NCI-H1417 treated with DMSO at 0.1 percent for 48 hours (cell line): Measurements from ENCODE around the gene SND1.

ENCODE experiments used
- DNase-seq: peaks from one replicate; lab custom pipeline; 2025; lab: John Stamatoyannopoulos, UW

SND1 gene

DNA sequence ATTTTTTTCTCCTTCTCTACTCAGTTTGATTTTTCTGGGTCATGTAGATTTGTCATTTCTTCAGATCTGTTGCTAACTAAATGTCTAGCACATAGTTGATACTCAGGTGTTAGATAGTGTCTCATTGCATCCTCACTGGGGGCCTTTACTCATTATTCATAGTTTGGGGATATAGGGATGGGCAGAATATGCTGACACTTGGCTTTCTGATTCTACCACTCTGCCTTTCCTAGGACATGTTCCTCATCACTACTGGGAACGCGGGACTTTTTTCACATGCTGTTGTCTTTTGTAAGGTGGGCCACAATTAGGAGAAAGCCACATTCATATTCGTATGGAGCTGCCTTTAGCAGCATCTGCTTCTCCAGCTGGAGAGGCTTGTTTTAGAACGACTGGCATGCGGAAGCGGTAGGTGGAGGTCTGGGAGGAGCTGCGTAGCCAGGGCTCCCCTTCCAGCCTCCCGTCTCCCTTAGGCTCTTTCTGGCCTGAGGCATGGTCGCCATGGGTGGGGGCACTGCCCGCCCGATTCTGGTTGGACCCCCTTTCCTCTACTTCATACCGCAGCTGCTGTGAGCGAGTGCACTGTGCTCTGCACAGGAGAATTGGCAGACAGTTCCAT is 78.8 kb downstream of the SND1 start:
- no peak for DNase-seq

DNA sequence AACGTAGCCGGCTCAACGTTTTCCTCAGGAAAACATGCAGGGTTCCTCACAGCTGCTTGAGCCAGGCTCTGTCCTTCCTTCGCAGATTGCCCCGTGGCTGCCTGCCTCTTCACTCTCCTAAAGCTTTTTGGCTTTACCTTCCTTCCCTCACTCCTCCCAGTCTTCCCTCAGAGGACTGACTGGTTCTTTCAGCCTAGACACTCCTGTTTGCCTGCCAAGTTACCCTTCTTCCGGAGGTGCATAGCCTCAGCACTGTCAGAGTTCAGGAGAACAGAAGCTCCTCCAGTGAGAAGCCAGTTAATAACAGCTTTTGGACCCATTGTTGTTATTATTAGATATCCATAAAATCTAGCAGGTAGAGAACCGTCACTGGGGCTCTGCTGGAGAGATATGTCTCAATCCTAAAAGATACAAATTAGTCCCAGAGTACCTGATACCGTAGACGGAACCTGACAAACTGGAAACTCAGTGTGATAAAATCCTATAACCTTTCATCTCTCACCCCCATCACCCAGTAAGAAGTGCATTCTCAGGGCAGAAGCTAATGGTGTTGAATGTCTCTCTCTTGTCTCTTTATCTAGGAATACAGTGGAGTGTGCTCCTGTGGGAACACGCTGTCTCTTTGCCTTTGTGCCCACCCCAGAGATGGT is 79.6 kb downstream of the SND1 start:
- DNase-seq = no peak

DNA sequence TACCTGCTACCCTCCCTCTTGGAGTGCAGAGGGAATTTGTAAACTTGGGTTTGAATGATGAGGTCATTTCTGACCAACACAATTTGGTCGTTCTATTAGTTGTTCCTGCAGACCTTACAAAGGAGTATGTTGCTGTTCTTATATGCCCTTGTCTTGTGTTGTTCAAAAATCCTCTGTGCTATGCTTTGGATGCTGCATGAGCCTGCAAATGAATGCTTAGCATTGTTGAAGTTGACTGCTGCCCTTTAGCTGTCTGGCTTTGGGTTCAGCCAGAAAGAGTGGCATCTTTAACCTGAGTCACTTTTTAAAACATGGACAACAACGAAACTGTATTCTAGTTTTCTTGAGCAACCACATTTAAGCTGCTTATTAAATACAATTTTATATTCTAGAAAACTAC is 80.3 kb downstream of the SND1 start:
- no peak for DNase-seq

DNA sequence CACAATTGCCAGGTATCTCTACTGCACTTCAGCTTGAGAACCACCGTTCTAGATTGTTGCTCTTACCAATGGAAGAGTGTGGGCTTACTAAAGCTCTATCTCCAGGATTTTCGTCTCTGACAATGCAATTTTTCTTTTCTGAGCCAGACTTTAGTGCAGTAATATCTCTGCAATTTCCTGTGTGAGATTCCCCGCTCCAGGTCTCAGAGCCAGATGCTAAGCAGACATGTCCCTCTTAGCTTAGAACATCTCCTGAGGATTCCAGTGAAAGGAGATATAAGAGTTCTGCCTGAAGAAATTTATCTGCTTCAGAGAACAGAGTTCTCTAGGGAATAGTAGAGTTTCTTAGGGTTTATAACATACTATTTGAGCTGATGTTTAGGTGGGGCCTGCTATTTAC is 82.0 kb downstream of the SND1 start:
- no peak for DNase-seq

DNA sequence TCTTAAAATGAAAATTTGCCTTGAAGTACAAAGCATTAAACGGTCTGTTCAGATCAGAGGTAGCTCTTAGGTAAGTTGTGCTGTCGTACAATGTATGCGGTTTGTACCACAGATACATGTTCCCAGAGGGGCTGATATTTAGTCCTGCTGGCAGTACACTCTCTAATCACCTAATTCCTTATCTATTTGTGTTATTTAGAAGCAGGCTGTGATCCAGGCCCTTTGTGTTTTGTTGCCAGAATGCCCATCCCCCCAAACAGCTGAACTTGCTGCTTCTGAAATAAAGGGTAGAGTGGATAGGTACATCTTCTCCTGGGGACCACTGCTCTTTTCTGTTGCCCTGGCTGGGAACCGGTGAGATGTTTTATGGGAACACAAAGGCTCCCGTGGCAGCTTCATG is 84.5 kb downstream of the SND1 start:
- no peak for DNase-seq

DNA sequence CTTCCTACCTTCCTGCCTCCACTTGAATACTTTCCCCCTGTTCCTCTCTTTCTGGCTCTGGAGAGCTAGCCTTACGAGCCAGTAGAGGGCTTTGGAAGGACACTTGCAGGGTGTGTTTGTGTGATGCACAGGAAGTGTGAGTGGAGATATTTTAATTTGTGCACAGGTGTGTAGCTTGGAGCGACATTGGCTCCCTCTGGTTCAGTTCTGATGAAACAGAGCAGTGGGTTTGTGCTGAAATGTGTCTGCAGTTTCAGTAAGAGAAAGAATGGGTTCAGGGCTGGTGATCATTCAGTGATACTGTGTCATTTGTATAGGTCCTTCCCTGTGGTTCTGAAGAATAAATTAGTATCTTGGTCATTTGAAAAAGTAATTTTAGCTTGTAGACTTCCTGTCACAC is 86.9 kb downstream of the SND1 start:
- no peak for DNase-seq

DNA sequence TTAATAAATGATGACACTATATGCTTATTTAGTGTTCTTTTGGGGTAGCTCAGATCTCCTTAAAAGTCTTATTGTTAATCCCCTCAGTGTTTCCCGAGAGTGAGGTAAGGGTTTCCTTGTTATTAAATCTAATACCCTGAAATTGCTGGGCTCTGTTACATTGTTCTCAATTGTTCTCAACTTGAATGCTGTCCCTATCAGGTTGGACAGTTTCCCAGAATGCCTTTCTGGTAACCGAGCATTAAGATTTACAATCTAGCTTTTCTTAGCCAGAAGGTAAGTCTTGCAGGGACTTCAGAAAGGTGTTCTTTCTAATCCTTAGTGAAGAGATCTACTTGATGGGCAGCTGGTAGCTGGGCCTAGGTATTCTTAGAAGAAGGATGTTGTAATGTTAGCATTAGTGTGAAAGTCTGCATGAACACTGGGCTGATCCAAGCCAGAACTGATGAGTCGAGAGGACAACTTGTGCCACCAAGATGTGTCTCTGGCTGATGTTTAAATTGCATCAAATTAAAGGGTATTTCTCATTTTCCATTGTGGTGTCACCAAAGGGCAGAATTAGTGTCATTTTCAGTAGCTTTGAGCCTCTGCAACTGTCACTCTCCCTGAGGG is 89.9 kb downstream of the SND1 start:
- DNase-seq = no peak

DNA sequence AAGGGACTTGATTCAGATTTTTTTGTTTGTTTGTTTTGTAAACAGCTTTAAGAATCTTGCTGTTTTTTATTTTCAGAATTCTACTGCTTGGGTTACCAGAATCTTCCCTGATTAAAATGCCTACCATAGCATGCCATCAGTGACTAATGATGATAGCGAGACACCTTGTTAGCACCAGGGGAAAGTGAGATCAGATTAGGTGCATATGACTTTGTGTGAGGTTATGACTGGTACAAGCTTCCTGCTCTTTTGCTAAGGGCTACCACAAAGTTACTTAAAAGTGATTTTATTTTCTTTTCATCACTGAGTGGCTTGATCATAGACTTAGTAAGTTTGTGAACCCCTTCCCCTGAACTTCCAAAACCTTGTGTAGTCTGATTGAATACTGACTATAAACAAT is 93.5 kb downstream of the SND1 start:
- DNase-seq = no peak

DNA sequence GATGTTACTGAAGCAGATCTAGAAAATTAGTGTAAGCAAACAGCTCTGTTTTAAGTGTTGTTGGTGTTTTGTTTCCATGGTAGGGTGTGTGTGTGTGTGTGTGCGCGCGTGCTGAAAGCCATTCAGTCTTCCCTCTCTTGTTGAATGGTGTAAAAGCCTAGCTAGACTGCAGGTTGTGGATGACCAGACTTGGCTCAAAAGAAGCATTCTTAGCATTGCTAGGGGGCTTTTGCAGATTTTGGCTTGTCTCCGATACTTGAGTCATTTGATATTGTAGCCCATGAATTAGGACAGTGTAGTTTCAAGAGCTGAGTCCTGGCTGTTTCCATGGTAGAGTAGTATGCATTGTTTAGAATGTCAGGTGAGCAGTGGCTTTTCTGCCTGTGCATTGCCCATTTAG is 99.1 kb downstream of the SND1 start:
- no peak for DNase-seq

DNA sequence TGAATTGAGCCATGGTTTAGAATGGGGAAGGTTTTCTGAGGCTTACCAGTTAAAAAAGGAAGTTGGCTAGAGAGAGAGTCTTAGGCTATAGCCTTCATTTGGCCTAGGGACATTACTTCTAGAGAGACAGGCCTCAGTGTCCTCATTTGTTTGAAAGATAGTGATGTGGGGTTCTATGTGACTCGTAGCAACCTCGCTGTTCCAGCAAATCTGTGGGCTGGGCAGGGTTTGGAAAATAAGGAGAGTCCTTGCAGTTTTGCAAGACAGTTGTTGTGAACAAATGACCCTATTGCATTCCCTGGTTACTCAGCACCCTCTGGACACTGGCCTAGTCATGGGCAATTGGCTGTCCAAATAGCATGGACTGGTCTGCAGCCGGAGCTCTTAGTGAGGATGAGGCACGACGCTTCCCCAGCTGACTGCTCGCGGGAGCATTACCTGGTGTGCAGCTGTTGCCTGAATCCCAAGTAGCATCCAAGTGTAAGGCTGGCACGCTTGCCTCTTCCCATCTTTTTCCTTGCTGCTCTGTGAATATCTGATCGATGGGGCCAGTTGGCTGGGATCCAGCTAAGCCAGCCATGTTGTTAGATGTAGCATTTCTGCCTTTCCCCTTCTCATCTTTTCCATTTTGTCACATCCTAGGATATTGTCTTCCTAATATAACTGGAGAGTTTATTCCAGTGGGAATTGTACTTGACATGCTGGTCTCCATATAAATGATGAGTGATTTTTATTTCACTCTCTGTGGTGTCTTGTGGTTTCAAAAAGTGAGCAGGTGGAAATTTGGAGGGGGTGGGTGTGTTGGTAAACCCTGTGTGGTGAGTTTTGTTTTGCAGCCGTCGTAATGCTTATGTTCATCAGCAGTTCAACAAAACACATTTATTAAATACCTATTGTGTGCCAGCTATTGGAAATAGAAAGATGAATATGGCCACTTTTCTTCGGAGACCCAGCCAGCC is 99.8 kb downstream of the SND1 start:
- DNase-seq = no peak

DNA sequence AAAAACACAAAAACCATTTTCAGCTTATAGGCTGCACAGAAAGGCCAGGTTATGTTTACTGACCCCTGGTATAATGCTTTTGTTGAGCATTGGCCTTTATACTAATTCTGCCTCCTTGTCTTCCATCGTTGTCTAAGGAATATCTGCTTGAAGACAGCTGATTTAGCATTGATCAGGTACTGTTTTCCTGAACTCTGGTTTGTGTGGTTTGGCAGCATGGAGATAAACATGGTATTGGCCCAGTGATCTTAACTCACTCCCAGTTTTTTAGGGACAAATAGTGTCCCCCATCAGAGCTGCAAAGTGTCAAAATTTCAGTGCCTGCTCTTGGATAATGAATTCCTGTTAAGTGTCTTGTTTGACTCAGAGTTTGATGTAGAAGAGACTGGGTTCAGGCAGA is 100.8 kb downstream of the SND1 start:
- DNase-seq = no peak

DNA sequence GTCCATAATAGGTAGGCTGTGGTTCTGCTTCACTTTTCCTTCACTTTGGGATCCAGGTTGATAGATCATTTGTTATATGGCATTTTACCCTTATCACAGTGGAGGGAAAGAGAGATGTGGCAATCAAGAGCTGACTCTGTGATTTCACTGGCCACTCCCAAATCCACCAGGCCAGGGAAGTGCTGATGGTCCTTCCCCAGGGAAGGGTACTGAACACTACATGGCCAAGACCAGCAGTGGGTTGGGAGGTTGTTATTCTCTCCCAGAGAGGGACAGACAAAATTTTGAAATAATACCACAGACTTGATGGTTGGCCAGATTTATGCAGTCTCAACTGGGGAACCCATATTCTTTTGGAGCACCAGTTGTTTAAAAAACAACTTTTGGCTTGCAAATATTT is 102.5 kb downstream of the SND1 start:
- DNase-seq = no peak

DNA sequence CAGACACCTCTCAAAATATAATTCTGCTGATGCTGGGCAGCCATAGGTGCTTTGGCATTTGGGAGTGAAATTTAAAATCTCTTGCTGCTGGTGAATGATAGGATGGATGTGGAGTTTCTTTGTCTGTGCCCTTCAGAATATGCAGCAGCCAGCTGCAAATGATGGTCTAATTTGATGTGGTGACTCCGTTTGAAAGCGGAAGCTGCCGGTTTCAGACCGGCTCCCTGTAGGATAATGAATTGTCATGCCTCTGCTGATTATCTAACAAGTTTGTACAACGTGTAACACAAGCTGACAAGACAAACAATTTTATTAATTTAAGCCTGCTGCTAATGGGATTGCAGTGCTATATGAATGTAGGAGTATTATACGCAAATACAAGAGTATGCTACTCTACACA is 103.5 kb downstream of the SND1 start:
- DNase-seq = no peak

DNA sequence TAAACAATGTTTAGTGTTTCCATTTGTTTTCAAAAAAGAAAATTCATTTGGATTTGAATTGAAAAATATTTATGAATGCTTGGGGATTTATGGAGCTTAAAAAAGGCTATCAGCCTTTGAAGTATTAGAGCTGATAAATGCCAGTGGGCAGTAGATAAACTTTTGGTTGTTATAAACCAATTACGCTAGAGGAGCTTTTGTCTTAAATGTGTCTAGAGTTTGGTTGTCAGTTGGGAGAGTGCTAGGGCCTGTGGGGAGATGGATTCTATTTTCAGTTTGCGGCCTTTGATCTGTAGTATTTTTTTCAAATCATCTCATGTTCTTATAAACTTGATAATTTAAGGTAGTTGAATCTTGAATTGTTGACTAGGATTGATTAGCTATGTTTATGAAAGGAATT is 104.0 kb downstream of the SND1 start:
- no peak for DNase-seq

DNA sequence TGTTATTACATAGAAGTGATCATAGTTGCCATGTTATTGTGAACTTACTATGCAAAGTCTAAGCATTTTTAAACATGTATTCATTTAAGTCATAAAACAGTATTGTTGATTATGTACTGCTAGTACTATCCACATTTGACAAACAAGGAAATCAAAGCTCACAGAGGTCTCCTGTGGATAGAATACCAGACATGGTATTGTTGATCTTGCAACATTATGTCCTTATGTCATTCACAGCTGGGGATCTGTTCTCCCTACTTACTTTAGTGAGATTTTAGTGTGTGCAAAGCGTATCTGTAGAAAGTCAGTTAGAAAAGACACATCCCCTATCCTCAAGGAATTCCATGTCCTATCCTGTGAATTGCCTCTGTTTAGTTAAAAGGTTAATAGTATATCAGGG is 106.1 kb downstream of the SND1 start:
- DNase-seq = no peak

DNA sequence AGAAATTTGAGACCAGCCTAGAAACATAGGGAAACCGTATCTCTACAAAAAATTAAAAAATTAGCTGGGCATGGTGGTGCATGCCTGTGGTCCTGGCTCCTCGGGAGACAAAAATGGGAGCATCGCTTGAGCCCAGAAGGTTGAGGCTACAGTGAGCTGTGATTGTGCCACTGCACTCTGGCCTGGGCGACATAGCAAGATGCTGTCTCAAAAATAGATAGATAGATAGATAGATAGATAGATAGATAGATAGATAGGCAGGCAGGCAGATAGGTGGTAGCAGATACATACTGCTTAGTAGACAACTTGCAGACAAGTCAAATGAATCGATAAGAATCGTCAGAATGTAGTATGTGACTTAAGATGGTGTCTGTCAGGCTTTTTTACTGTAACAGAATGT is 106.9 kb downstream of the SND1 start:
- no peak for DNase-seq

DNA sequence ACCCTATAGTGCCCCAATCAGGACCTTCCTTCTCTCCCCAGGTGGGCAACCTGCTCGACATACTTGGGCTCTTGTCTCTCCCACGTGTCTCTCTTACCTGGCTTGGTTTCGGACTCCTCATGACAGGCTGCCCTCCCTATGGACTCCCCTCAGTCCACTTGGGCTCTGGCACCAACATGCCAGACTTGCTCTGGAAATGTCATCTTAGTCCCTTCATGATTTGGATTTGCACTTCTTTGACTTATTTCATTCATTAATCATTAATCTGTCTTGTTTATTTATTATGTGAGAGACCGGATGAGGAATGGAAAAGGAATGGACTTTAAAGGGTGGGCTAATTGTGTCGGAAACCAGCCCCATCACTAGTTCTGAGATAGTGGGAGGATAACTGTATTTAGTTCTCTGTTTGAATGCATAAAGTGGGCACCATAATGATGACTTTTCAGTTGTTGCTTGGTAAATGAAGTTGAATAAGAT is 108.0 kb downstream of the SND1 start:
- no peak for DNase-seq

DNA sequence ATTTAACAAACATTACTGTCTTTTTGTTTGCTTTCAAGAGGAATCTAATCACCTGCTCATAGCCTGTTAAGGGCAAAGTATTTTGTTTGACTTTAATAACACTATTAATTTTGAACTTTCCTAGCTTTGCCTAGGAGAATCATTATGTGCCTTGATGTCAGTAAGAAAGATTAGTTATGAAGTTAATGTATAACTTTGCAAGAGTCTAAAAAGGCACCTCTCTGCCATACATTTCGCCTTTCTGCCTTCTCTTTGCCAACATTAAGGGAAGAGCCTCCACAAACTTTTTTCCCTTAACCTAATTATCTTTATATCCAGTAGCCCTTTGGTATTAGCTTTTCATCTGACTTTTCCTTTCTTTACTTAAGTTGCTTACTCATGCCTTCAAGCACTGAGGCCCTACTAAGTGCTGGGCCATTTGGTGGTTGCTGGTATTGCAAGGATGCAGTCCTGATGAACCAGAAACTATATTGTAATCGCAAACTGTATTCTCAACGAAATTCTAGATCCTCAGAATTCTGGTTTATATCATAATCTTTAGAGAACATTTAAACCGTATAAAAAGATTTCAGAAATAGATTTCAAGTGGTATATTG is 108.5 kb downstream of the SND1 start:
- no peak for DNase-seq

DNA sequence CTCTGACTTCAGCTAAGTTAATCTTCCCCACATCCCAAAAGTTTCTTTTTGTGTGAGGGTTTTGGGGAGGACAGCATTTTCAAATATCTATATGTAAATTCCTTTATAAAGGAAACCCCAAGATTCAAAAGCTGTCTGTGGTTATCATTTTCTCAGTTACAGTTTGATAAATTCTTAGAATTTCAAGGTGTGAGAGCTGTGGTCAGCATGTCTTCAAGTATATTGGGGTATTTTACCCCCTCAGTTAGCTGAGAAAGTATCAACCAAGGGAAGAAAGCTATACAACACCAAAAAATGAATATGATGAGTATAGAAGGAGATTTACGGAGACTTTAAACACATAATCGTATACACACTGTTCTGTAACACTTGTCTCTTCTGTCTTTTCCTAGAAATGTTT is 109.2 kb downstream of the SND1 start:
- no peak for DNase-seq

DNA sequence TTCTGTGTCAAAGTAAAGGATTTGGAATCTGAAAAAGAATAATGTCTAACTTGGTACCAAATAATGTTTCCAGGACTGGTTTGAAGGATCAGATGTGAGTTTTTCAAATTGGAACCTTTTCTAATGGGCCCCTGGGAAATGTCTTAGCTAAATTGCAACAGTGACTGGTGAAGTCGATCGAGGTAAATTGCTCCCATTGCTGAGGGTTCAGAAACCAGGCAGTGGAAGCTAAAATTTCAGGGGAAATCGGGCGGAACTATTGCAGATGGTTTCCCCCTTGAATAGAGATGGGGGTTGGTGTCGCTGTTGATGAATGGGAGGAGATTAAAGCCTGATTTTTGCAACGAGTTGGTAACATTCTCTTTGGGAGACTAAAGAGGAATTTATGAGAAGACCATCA is 112.7 kb downstream of the SND1 start:
- no peak for DNase-seq

DNA sequence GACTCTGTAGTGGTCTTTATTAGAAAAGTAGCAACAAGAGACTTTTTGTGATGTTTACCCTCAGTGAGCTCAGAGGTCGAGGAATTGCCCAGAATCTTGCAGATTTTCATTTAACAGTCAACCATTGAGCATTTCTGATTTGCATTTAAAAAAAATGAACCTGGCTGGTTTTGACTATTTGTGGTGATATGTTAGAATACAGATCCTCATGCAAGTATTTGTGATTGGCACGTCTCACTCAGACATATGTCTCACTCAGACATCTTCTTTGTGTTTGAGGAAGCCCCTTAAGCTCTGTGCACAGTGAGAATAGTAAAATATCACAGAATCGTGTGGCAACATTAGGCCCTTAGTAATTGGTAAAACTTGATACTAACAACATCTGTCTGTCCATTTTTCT is 113.2 kb downstream of the SND1 start:
- no peak for DNase-seq

DNA sequence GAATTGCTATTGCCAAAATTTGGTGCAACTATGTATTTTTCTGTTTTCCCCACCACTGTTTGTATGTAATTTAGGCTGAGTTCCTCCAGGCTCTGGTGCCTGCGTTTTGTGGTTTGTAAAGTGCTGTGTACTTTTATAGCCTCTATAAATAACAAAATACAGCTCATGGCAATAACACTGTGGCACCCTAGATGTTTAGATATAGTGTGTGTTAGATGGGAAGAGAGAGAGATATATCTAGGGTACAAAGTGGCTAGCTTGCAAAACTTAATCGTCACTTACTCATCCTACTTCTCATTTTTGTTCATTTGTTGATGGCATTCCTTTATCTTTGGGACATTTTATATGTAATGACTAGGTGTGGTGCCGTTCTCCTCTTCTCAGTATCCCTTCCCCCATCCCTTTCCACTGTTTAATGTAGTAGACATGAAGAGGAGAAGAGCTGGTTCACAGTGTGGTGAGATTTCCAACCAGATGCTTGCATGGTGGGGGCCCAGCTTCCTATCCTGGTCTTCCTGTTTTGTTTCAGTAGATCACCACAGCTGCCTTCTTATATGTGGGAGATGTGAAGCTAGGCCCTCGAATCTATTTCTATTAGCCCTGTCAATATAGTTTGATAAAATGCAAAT is 115.0 kb downstream of the SND1 start:
- no peak for DNase-seq
